GM12874 (cell line): ENCODE results near the gene TECPR2.

Source experiments
- TF ChIP-seq, protein P1 (sequence below): IDR thresholded peaks from 2 replicates; pipeline ENCODE4 v1.5.1; 2011; ENCODE audit warnings: low read depth, mild to moderate bottlenecking, control low read depth, low read length, moderate library complexity; ENCODE audit not compliant: insufficient read depth

Gene TECPR2

GRCh38 chr14:102537981-102538601 is 175.3 kb downstream of the TECPR2 start:
- TF ChIP-seq, protein P1, sequence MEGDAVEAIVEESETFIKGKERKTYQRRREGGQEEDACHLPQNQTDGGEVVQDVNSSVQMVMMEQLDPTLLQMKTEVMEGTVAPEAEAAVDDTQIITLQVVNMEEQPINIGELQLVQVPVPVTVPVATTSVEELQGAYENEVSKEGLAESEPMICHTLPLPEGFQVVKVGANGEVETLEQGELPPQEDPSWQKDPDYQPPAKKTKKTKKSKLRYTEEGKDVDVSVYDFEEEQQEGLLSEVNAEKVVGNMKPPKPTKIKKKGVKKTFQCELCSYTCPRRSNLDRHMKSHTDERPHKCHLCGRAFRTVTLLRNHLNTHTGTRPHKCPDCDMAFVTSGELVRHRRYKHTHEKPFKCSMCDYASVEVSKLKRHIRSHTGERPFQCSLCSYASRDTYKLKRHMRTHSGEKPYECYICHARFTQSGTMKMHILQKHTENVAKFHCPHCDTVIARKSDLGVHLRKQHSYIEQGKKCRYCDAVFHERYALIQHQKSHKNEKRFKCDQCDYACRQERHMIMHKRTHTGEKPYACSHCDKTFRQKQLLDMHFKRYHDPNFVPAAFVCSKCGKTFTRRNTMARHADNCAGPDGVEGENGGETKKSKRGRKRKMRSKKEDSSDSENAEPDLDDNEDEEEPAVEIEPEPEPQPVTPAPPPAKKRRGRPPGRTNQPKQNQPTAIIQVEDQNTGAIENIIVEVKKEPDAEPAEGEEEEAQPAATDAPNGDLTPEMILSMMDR: no peak

DNA sequence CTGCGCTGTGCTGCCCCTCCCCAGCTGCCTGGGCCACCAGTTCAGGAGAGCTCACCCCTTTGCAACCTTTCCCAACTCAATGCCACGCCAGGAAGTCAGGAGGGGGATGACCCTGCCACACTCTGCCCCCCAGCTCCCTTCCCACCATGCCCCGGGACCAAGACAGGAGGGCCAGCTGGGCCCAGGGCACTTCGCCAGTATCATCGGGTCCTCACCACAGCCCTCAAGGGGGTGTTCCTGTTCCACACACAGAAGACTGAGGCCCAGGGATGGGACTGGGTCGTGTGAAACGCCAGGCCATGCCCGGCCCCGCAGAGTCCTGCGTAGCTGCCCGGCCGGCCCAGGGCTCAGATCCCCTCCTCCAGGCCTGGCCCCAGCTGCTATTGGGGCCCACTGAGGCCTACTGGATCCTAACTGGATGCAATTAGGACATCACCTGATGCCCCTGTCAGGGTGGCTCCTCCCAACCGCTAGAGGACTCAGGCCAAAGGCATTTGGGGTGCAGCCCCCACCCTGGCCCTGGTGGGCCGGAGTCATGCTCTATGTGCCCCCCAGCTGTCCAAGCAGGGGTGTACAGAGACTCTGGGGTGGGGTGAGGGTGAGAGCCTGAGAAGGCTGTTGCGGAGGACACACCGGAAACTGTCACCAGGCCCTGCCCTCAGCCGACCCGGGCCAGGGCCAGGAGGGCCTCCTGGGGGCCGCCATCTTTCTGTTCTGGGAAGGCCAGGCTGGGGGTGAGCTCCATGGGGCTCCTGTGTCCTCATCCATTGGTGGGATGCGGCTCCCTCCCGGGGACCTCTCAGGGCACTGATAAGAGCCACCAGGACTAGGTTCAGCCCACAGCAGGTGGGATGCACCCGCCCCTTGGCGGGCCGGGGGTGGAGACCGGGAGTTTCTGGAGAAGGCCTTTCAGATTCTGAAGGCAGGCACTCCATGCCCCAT is 176.1 kb downstream of the TECPR2 start:
- TF ChIP-seq, protein P1: no peak

- TF ChIP-seq, protein P1: no peak
These were observed 177.0 kb downstream of the TECPR2 start for GRCh38 chr14:102539544-102540314.

DNA sequence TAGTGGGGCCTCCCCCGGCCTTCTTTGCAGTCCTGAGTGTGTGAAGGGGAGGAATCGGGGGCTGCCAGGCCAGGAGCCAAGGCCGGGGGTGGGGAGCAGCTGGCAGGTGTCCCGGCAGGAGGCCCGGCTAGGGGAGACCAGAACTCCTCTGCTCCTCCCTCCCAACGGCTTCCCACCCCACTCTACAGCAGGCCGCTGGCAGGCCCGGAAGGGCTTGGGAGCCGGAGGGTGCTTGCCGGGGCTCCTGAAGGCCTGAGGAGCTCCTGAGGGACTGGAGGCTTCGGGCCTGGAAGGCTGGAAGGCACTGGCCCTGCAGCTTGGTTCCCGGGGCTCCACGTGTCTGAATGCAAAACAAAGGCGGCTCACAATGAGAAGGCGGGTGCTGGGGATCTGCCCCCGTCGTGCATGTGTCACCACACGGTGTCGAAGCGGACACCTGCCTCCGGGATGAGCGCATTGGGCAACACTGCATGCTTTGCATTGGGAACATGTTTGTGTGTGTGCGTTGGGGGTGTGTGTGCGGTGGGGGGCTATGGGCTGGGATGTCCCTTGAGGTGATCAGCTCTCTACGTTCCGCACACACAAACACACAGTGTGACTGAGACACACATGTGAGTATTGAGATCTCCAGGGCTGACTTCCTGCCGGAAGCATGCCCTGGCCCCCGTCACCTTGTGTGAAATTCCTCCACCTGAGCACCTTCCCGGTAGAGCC is 177.7 kb downstream of the TECPR2 start:
- TF ChIP-seq, protein P1: no peak

GRCh38 chr14:102541771-102542170 is 179.0 kb downstream of the TECPR2 start:
- TF ChIP-seq, protein P1: no peak

DNA sequence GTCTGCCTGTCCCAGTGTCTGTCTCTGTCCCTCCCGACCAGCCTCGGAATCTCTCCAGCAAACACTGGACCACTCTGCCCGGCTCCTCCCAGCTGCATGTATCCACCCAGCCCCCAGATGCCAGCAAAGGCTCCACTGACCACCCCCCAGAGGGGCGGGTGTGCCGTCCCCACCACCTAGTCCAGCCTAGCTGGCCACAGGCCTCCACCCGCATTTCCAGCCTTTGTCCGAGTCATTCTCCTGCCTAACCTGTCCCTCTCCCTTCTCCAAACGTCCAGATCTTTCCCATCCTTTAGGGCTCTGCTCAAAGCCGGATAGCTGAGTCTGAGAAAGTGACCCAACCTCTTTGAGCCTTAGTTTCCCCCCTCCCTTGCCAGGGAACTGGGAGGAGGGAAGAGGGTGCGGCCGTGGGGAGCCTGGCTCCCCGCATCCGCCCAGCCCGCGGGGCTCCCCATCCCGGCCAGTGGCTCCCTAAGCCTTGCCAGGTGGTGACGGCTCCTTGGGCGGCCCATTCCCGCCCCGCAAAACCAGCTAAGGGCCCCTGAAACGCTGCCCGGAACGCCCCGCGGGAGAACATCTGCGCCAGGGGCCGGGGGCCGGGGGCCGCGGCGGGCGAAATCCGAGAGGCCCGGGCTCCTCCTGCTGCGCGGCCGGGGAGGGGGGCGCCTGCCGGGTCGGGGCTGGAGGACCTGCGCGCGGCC is 181.5 kb downstream of the TECPR2 start:
- TF ChIP-seq, protein P1: no peak
